Karpas-422 (cell line): ENCODE measurements around the gene RAI14. TPM values are rescaled to one million over a fixed set of nuclear protein-coding genes. Genes with fewer than 3 reads are reported as not detected.
"Not testable (repeated sequence)": the region's sequence is repeated elsewhere in the genome, so short reads cannot be mapped to it uniquely, and the experiment has no call there.

ENCODE experiments used
- DNase-seq: peaks from one replicate; pipeline ENCODE4 v3.0.0-alpha.2; 2015
- H2AFZ ChIP-seq: fragments of 200-600 bp; sonication (generic); 2 replicates; pipeline ENCODE4 v1.6.1; 2014; ENCODE audit warnings: antibody characterized with exemption, low read length, mixed read lengths
- H3K27ac ChIP-seq: fragments of 200-600 bp; sonication (generic); 2 replicates; pipeline ENCODE4 v1.5.1; 2014; ENCODE audit warnings: mild to moderate bottlenecking, low read length, moderate library complexity
- H3K27me3 ChIP-seq: fragments of 200-600 bp; sonication (generic); 2 replicates; pipeline ENCODE4 v1.6.1; 2014; ENCODE audit warnings: low read length, mixed read lengths
- H3K36me3 ChIP-seq: fragments of 200-600 bp; sonication (generic); 2 replicates; pipeline ENCODE4 v1.6.1; 2014; ENCODE audit warnings: low read length, mixed read lengths; ENCODE audit not compliant: insufficient read depth
- H3K4me1 ChIP-seq: fragments of 200-600 bp; sonication (generic); 2 replicates; pipeline ENCODE4 v1.6.1; 2014; ENCODE audit warnings: mild to moderate bottlenecking, low read length, mixed read lengths
- H3K4me2 ChIP-seq: fragments of 200-600 bp; sonication (generic); 2 replicates; pipeline ENCODE4 v1.6.1; 2014; ENCODE audit warnings: low read length, low read depth, mild to moderate bottlenecking; ENCODE audit not compliant: poor library complexity, severe bottlenecking
- H3K4me3 ChIP-seq: fragments of 200-600 bp; sonication (generic); 2 replicates; pipeline ENCODE4 v1.5.1; 2014; ENCODE audit warnings: mild to moderate bottlenecking, antibody characterized with exemption, low read length, mixed read lengths
- H3K79me2 ChIP-seq: fragments of 200-600 bp; sonication (generic); 2 replicates; pipeline ENCODE4 v1.6.1; 2014; ENCODE audit warnings: mild to moderate bottlenecking, low read length, mixed read lengths
- H3K9ac ChIP-seq: fragments of 200-600 bp; sonication (generic); 2 replicates; pipeline ENCODE4 v1.6.0; 2014; ENCODE audit warnings: low read length
- H3K9me2 ChIP-seq: fragments of 200-600 bp; sonication (generic), shearing (Covaris generic); replicated peaks from 2 replicates; pipeline ENCODE4 v1.6.0; 2014; ENCODE audit warnings: mild to moderate bottlenecking, low read length, moderate library complexity; ENCODE audit not compliant: insufficient read depth
- H3K9me3 ChIP-seq: fragments of 300-700, 200-600 bp; sonication (generic); 2 replicates; pipeline ENCODE4 v1.6.1; 2014; ENCODE audit warnings: low read length, mixed read lengths
- H4K20me1 ChIP-seq: fragments of 200-600 bp; sonication (generic); 2 replicates; pipeline ENCODE4 v1.6.1; 2014; ENCODE audit warnings: mild to moderate bottlenecking, antibody characterized with exemption, low read length, low read depth; ENCODE audit not compliant: insufficient read depth
- total RNA-seq: library from RNA; depleted of rRNA; stranded (reverse); fragments of >200 nt; shearing (Covaris generic); gene quantifications from 2 replicates; pipeline ENCODE4 v1.2.3, GENCODE V29; 2014; ENCODE audit warnings: low replicate concordance

RAI14 gene
- total RNA-seq, 1 experiment from 2014 or later: not detected

- DNase-seq: no peak
- no peaks in the 10 kb centered on the region for H3K9me3 ChIP-seq
- H3K36me3 ChIP-seq: no peaks in the 10 kb centered on the region
- no peaks in the 10 kb centered on the region for H4K20me1 ChIP-seq
- no peak overlapping the region for H3K27ac ChIP-seq
- no peak overlapping the region for H3K9ac ChIP-seq
- H2AFZ ChIP-seq: no peak overlapping the region
- no peaks in the 10 kb centered on the region for H3K4me1 ChIP-seq
- H3K4me2 ChIP-seq: no peak overlapping the region
- no peaks in the 10 kb centered on the region for H3K9me2 ChIP-seq
- H3K79me2 ChIP-seq: no peaks in the 10 kb centered on the region
- H3K4me3 ChIP-seq: no peak overlapping the region
- H3K27me3 ChIP-seq: no peaks in the 10 kb centered on the region
These were observed 162.6 kb downstream of the RAI14 start for GRCh38 chr5:34818717-34819116.

GRCh38 chr5:34820593-34820992 lies 164.5 kb downstream of the RAI14 start:
- H3K4me2 ChIP-seq: no peak overlapping the region

GRCh38 chr5:34822956-34823715 lies 167.0 kb downstream of the RAI14 start:
- H2AFZ ChIP-seq: no peak overlapping the region
- no peak for DNase-seq
- no peaks in the 10 kb centered on the region for H3K79me2 ChIP-seq
- H3K9me3 ChIP-seq: no peaks in the 10 kb centered on the region
- H3K4me2 ChIP-seq: no peak overlapping the region
- H3K27ac ChIP-seq: no peak overlapping the region
- no peaks in the 10 kb centered on the region for H3K27me3 ChIP-seq
- no peaks in the 10 kb centered on the region for H4K20me1 ChIP-seq
- no peak overlapping the region for H3K4me3 ChIP-seq
- no peaks in the 10 kb centered on the region for H3K9me2 ChIP-seq
- no peaks in the 10 kb centered on the region for H3K36me3 ChIP-seq
- H3K4me1 ChIP-seq: no peaks in the 10 kb centered on the region
- H3K9ac ChIP-seq: no peak overlapping the region

More at GRCh38 chr5:34820593-34820992, 164.5 kb downstream of the RAI14 start:
- Histone ChIP-seq H2AFZ (no peak overlapping the region), H3K4me1 (no peaks in the 10 kb centered on the region), H3K27me3 (no peaks in the 10 kb centered on the region), H3K4me3 (no peak overlapping the region), H3K79me2 (no peaks in the 10 kb centered on the region), H3K27ac (no peak overlapping the region), H4K20me1 (no peaks in the 10 kb centered on the region), H3K9ac (no peak overlapping the region), H3K9me3 (no peaks in the 10 kb centered on the region), H3K36me3 (no peaks in the 10 kb centered on the region), H3K9me2 (no peaks in the 10 kb centered on the region)
- DNase-seq: no peak

GRCh38 chr5:34826347-34826746 lies 170.2 kb downstream of the RAI14 start:
- Histone ChIP-seq H3K4me2 (no peak overlapping the region), H3K4me3 (no peak overlapping the region), H2AFZ (no peak overlapping the region), H3K79me2 (no peaks in the 10 kb centered on the region), H3K9me3 (no peaks in the 10 kb centered on the region), H4K20me1 (no peaks in the 10 kb centered on the region), H3K9ac (no peak overlapping the region), H3K9me2 (no peaks in the 10 kb centered on the region), H3K36me3 (no peaks in the 10 kb centered on the region), H3K27ac (no peak overlapping the region), H3K27me3 (no peaks in the 10 kb centered on the region), H3K4me1 (no peaks in the 10 kb centered on the region)
- DNase-seq: no peak

DNA sequence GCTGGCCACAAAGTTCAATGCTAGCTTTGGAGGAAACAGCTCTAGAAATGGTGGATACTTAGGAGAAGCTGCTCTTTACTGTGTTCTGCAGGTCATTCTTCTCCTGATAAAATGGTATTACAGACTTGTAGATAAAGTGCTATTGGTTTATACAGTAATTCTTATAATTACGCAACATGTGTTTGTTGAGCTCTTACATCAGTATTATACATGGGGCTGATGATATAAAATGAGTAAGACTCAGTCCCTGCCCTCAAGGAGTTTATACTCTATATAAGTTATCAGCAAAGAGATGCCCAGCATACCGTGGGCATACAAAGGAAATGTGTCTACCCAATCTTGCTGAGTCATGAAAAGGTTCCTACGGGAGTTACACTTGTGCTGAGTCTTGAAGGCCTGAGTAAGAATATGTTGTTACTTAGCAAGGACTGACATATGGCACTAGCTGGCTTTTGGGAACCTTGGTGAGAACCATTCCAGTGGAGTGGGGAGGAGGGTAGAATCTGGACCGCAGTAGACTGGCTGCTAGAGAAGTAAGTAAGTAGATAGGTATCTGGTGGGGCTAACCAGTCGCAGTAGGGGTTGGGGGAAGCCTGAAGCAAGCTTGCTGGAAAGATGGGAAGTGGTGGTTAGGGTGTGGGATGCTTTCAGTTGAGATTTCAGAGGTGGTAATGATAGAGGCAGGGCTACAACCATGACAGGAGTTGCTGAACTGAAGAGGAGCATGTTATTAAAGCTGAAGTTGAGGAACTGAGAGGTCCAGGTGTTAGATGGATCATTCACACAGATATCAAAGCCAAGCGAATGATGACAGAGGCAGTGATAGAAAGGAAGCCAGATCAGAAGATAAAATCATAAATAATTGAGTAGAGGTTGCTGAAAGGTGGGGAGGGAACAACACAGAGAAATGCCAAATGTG lies 171.7 kb downstream of the RAI14 start:
- Histone ChIP-seq H3K4me1 (no peaks in the 10 kb centered on the region), H4K20me1 (no peaks in the 10 kb centered on the region), H3K79me2 (no peaks in the 10 kb centered on the region), H3K9me2 (no peaks in the 10 kb centered on the region), H3K4me3 (no peak overlapping the region), H3K27me3 (no peaks in the 10 kb centered on the region), H3K27ac (no peak overlapping the region), H2AFZ (no peak overlapping the region), H3K36me3 (no peaks in the 10 kb centered on the region), H3K9ac (no peak overlapping the region), H3K4me2 (no peak overlapping the region), H3K9me3 (no peaks in the 10 kb centered on the region)
- no peak for DNase-seq

DNA sequence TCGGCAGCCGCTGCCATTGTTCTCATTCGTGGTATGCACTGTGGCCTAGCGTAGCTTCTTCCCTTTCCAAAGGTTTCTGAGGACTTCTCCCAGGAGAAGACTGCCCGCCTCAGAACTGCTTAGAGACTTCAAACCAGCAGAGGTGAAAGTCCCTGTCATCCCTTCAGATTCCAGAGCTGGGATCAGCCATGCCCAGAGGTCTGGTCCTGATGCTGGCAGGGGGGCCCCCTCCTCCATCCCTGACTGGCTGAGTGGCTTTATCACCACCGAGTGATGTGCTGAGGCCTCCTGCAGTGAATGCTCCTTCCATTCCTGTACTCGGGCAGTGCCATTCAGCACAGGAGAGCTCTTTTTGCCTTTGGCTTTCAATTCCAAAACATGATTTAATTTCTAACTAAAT lies 174.7 kb downstream of the RAI14 start:
- H3K27me3 ChIP-seq, H3K36me3 ChIP-seq, H3K27ac ChIP-seq, H3K79me2 ChIP-seq, H3K4me2 ChIP-seq, DNase-seq, H3K9me2 ChIP-seq, H3K4me3 ChIP-seq, H3K9me3 ChIP-seq, H2AFZ ChIP-seq, H3K4me1 ChIP-seq, H3K9ac ChIP-seq, H4K20me1 ChIP-seq: not testable (repeated sequence)

DNA sequence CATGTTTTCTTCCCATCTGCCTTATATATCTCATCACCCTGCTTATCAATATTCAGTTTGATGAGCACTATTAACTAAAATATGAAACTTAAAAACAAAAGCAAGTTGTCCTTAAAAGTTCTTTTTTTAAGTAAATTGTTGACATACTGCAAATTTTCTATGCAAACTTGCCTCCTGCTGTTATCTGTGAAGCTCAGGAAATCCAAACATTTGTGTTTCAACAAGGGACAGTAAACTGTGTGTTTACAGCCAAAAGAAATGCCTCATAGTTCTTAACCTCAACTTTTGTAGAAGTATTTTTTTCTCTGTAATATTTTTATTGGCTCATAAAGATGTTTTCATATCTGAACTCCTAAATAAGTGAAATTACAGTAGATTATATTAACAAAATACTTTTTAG lies 175.2 kb downstream of the RAI14 start:
- Histone ChIP-seq H2AFZ (no peak overlapping the region), H3K9me3 (no peaks in the 10 kb centered on the region), H3K9me2 (no peaks in the 10 kb centered on the region), H3K27me3 (no peaks in the 10 kb centered on the region), H3K79me2 (no peaks in the 10 kb centered on the region), H3K4me3 (no peak overlapping the region), H3K4me2 (no peak overlapping the region), H3K36me3 (no peaks in the 10 kb centered on the region), H4K20me1 (no peaks in the 10 kb centered on the region), H3K4me1 (no peaks in the 10 kb centered on the region), H3K27ac (no peak overlapping the region), H3K9ac (no peak overlapping the region)
- no peak for DNase-seq

GRCh38 chr5:34832568-34832967 lies 176.4 kb downstream of the RAI14 start:
- DNase-seq: no peak
- no peaks in the 10 kb centered on the region for H3K27me3 ChIP-seq
- H3K36me3 ChIP-seq: no peaks in the 10 kb centered on the region

More at GRCh38 chr5:34832568-34832967, 176.4 kb downstream of the RAI14 start:
- Histone ChIP-seq H2AFZ (no peak overlapping the region), H3K9ac (no peak overlapping the region), H3K27ac (no peak overlapping the region), H3K9me2 (no peaks in the 10 kb centered on the region), H3K4me2 (no peak overlapping the region), H3K4me1 (no peaks in the 10 kb centered on the region), H3K4me3 (no peak overlapping the region), H3K9me3 (no peaks in the 10 kb centered on the region), H3K79me2 (no peaks in the 10 kb centered on the region), H4K20me1 (no peaks in the 10 kb centered on the region)
